ENCODE measurements around the gene MTCH1. TPM values are rescaled to one million over a fixed set of nuclear protein-coding genes. Genes with fewer than 3 reads are reported as not detected.
A peak's percentile ranks its signal among the peaks of the same experiment; 100 is the strongest.
"Not testable (repeated sequence)": the region's sequence is repeated elsewhere in the genome, so short reads cannot be mapped to it uniquely, and the experiment has no call there.

MTCH1 gene
- total and polyA plus RNA-seq, 10 donors: 87.3 to 191 (median 158) TPM

DNA sequence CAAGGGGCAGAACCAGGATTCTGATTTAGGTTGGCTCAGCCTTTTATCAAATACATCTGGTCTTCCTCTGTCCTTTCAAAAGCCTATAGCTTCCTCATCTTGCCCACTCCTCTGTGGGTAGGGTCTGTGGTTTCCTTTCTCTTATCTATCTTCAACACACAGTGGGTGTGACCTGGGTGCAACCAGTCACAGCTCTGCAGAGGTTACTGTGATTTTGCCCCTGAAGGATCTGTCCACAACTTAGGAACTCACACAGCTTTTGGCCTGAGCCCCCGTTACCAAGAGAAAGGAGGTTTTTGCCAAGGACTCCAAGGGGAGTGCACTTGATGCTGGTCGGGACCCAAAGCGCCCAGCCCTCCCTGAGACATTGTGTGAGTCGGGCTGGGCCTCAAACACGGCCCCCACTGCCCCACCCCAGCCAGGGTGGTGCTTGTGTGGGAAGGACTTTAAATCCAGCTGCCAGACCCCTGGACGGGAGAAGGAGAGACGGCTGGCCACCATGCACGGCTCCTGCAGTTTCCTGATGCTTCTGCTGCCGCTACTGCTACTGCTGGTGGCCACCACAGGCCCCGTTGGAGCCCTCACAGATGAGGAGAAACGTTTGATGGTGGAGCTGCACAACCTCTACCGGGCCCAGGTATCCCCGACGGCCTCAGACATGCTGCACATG is 31.6 kb downstream of the MTCH1 start, which contains the start of gene PI16:
TSS of gene PI16 (plus strand) at position 477 of the 670 bp plus-strand sequence. CDS start at position 500, 23 bp downstream.
- Histone ChIP-seq H3K4me3 (peak within 1 kb of the TSS in 1 of 8 donors; percentile 34), H3K27me3 (replicated peaks in 1 of 7) (peaks cover 0 to 14% (median 0%) of the 10 kb centered on the region in 7 donors), H3K9me3 (no peaks in the 10 kb centered on the region), H3K36me3 (no peaks in the 10 kb centered on the region), H3K27ac (no peak within 1 kb of the TSS), H3K4me1 (peaks cover 0 to 29% (median 14%) of the 10 kb centered on the region in 6 donors)
- peak; percentile 51 for DNase-seq
- intact Hi-C loops (cut with DNase I; ENCODE audit: low total_unique reads): no loop called here
- TF ChIP-seq POLR2AphosphoS5 (IDR thresholded peaks at IDR 0.05): no peak
- no peak for TF ChIP-seq POLR2A (IDR thresholded peaks at IDR 0.05)
- TF ChIP-seq, protein P1, sequence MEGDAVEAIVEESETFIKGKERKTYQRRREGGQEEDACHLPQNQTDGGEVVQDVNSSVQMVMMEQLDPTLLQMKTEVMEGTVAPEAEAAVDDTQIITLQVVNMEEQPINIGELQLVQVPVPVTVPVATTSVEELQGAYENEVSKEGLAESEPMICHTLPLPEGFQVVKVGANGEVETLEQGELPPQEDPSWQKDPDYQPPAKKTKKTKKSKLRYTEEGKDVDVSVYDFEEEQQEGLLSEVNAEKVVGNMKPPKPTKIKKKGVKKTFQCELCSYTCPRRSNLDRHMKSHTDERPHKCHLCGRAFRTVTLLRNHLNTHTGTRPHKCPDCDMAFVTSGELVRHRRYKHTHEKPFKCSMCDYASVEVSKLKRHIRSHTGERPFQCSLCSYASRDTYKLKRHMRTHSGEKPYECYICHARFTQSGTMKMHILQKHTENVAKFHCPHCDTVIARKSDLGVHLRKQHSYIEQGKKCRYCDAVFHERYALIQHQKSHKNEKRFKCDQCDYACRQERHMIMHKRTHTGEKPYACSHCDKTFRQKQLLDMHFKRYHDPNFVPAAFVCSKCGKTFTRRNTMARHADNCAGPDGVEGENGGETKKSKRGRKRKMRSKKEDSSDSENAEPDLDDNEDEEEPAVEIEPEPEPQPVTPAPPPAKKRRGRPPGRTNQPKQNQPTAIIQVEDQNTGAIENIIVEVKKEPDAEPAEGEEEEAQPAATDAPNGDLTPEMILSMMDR (IDR thresholded peaks at IDR 0.05 in 8 of 11, conservative IDR thresholded peaks at IDR 0.05 in 3 of 11): no peak
- 38 to 52% (median 50%) methylated on average over 12 to 14 of the region's 14 CpGs for WGBS, 5 donors

DNA sequence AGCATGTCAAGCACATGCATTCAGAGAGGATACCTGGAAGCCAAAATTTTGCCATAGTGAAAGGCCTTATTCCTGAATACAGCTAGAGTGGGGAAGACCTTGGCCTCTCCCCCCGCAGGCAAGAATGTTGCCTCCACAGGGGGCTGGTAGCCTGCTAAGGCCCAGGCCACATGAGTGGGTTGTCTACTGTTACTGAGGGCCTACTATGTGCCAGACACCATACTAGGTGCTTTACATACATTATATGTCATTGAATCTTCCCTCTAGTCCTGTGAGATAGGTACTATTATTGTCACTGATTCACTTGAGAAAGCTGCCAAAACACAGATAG is 32.1 kb downstream of the MTCH1 start:
- DNase-seq: peak; percentile 27

DNA sequence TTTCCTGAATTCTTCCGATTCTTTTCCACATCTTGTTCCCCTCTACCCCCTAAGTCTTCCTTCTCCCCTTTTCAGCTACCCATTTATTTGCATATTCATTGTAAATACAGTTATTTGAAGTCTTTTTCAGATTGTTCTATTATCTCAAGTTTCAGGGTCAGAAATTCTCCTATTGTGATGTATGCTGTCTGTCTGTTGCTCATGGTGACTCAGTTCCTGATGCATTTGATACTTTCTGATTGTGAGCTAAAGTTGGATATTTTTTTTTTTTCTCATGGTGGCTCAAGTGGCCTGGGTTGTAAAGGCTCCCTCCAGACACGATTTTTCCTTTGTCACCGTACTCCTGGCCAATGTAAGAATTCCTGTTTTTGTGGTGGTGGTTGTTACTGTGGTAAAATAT is 36.4 kb downstream of the MTCH1 start:
- H3K27me3 ChIP-seq (replicated peaks in 1 of 7): peaks cover 0 to 4% (median 0%) of the 10 kb centered on the region in 7 donors
- H3K27ac ChIP-seq: no peak overlapping the region
- no peaks in the 10 kb centered on the region for H3K9me3 ChIP-seq
- no peak for TF ChIP-seq POLR2A (IDR thresholded peaks at IDR 0.05)
- TF ChIP-seq, protein P1 (IDR thresholded peaks at IDR 0.05 in 8 of 11, conservative IDR thresholded peaks at IDR 0.05 in 3 of 11): no peak
- no peak for TF ChIP-seq POLR2AphosphoS5 (IDR thresholded peaks at IDR 0.05)
- H3K4me3 ChIP-seq: no peak overlapping the region
- intact Hi-C loops (cut with DNase I; ENCODE audit: low total_unique reads): no loop called here
- WGBS, 5 donors: 78 to 94% (median 83%) methylated on average over 3 of the region's 3 CpGs
- no peaks in the 10 kb centered on the region for H3K36me3 ChIP-seq
- H3K4me1 ChIP-seq: peaks cover 0 to 25% (median 8%) of the 10 kb centered on the region in 6 donors
- no peak for DNase-seq

More for the DNA sequence above, 32.1 kb downstream of the MTCH1 start:
- intact Hi-C loops (cut with DNase I; ENCODE audit: low total_unique reads): no loop called here
- H3K36me3 ChIP-seq: no peaks in the 10 kb centered on the region
- H3K4me3 ChIP-seq: no peak overlapping the region
- TF ChIP-seq POLR2AphosphoS5 (IDR thresholded peaks at IDR 0.05) (no peak), POLR2A (IDR thresholded peaks at IDR 0.05) (no peak)
- TF ChIP-seq, protein P1 (IDR thresholded peaks at IDR 0.05 in 8 of 11, conservative IDR thresholded peaks at IDR 0.05 in 3 of 11): no peak
- H3K27me3 ChIP-seq (replicated peaks in 1 of 7): peaks cover 0 to 14% (median 0%) of the 10 kb centered on the region in 7 donors
- H3K4me1 ChIP-seq: peaks cover 0 to 29% (median 14%) of the 10 kb centered on the region in 6 donors
- 67 to 87% (median 68%) methylated on average over 1 of the region's 1 CpG for WGBS, 5 donors
- no peak overlapping the region for H3K27ac ChIP-seq
- no peaks in the 10 kb centered on the region for H3K9me3 ChIP-seq

DNA sequence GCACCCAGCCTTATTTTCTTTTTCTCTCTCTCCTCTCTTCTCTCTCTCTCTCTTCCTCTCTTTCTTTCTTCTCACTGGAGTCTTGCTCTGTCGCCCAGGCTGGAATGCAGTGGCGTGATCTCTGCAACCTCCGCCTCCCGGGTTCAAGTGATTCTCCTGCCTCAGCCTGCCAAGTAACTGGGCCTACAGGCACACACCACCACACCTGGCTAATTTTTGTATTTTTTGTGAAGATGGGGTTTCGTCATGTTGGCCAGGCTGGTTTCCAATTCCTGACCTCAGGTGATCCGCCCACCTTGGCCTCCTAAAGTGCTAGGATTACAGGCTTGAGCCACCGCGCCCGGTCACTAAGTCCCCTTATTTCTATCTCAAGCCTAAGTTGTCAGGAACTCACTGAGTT is 36.9 kb downstream of the MTCH1 start:
- WGBS, 5 donors: 91 to 96% (median 94%) methylated on average over 9 of the region's 9 CpGs
- intact Hi-C loops (cut with DNase I; ENCODE audit: low total_unique reads): not testable (repeated sequence)

More for the DNA sequence above, 36.9 kb downstream of the MTCH1 start:
- not testable (repeated sequence) for H3K27ac ChIP-seq; H3K36me3 ChIP-seq; H3K27me3 ChIP-seq (replicated peaks in 1 of 7); H3K4me3 ChIP-seq; H3K9me3 ChIP-seq
- peaks cover 0 to 19% (median 4%) of the 10 kb centered on the region in 6 donors for H3K4me1 ChIP-seq
- peak; percentile 25 for DNase-seq
